K562 (cell line): ENCODE results near the gene COL4A1. TPM values are rescaled to one million over a fixed set of nuclear protein-coding genes. Genes with fewer than 3 reads are reported as not detected.

ENCODE experiments used
- ATAC-seq: fragments of 200-7000 bp; cut with Tn5 transposase; 3 replicates; pipeline ENCODE4 v1.9.1; 2020; ENCODE audit warnings: moderate library complexity
- BruUV-seq: library from RNA; stranded (reverse); fragments of 400-500 nt; replicated peaks from 2 replicates; lab custom pipeline; 2021; lab: Mats Ljungman, UMichigan
- CTCF ChIA-PET: fragments of 300-600 bp; formaldehyde crosslinking; extraction: SDS; loops from one replicate; lab custom pipeline; 2021; ENCODE audit warnings: low intra/inter-chr PET ratio; lab: Yijun Ruan, JAX
- POLR2A ChIA-PET: fragments of 300-600, 350-650 bp; sonication (Branson Sonifier 250); formaldehyde crosslinking; extraction: SDS; loops from one replicate; lab custom pipeline; 2021; ENCODE audit warnings: antibody characterized with exemption, inconsistent platforms; lab: Yijun Ruan, JAX
- DNase-seq, 4 experiments: peaks; one replicate each; pipeline versions ENCODE4 v3.0.0 to v3.0.0-alpha.2; 2011 to 2018; ENCODE audit warnings: low spot score in 3 of 4, mixed read lengths in 3 of 4; ENCODE audit errors: extremely low read depth in 1 of 4
- FAIRE-seq: peaks from 2 replicates; lab custom pipeline; 2011; peaks lifted over from hg19 to GRCh38; lab: Jason Lieb, UNC
- H2AFZ ChIP-seq: 2 replicates; pipeline ENCODE4 v1.6.0; 2011; ENCODE audit warnings: low read depth, low read length, control low read depth, inconsistent platforms
- H3K27ac ChIP-seq: fragments of 200-600 bp; 3 replicates; pipeline ENCODE4 v1.8.0; 2011; ENCODE audit warnings: low read depth, mild to moderate bottlenecking, control low read depth, inconsistent platforms, low read length, moderate library complexity, mixed read lengths; ENCODE audit errors: extremely low read depth
- H3K27me3 ChIP-seq, 2 experiments: fragments of 300-600 bp in 1 of 2; 2 replicates in 1 of 2; 3 replicates in 1 of 2; pipeline versions ENCODE4 v1.6.0 to v1.8.0; 2011; ENCODE audit warnings: inconsistent platforms in 2 of 2, low read length in 2 of 2, mild to moderate bottlenecking in 1 of 2, mixed read lengths in 1 of 2, moderate library complexity in 1 of 2; ENCODE audit not compliant: control insufficient read depth in 2 of 2, insufficient read depth in 2 of 2
- H3K36me3 ChIP-seq: fragments of 300-600 bp; 3 replicates; pipeline ENCODE4 v1.8.0; 2011; ENCODE audit warnings: mild to moderate bottlenecking, low read length, inconsistent platforms; ENCODE audit not compliant: control insufficient read depth, insufficient read depth
- H3K4me1 ChIP-seq, 2 experiments: fragments of 200-600 bp in 1 of 2; replicated peaks in 1 of 2; 2 replicates in 1 of 2; 3 replicates in 1 of 2; pipeline versions ENCODE4 v1.5.1 to v1.8.0; 2011; ENCODE audit warnings: inconsistent platforms in 2 of 2, low read length in 2 of 2, mild to moderate bottlenecking in 1 of 2, mixed read lengths in 1 of 2, moderate library complexity in 1 of 2; ENCODE audit not compliant: control insufficient read depth in 2 of 2, insufficient read depth in 2 of 2
- H3K4me2 ChIP-seq: 2 replicates; pipeline ENCODE4 v1.6.1; 2011; ENCODE audit warnings: low read length, control low read depth, inconsistent platforms, mixed read lengths; ENCODE audit not compliant: insufficient read depth
- H3K4me3 ChIP-seq: fragments of 200-600 bp; sonication (generic), shearing (Covaris generic); 2 replicates; pipeline ENCODE4 v1.5.1; 2016; ENCODE audit warnings: control low read depth, inconsistent platforms
- H3K79me2 ChIP-seq: fragments of 200-600 bp; 3 replicates; pipeline ENCODE4 v1.8.0; 2011; ENCODE audit warnings: low read length, inconsistent platforms; ENCODE audit not compliant: control insufficient read depth, insufficient read depth
- H3K9ac ChIP-seq, 2 experiments: 2 replicates each; pipeline versions ENCODE4 v1.6.0 to v1.6.1; 2011; ENCODE audit warnings: low read depth in 2 of 2, low read length in 2 of 2, control low read depth in 1 of 2, inconsistent platforms in 1 of 2, mild to moderate bottlenecking in 1 of 2, mixed read lengths in 1 of 2; ENCODE audit not compliant: insufficient read depth in 1 of 2
- H3K9me1 ChIP-seq: one replicate; pipeline ENCODE4 v1.6.0; 2011; ENCODE audit warnings: inconsistent platforms, mild to moderate bottlenecking, low read length, moderate library complexity; ENCODE audit not compliant: control insufficient read depth, insufficient read depth
- H3K9me3 ChIP-seq: replicated peaks from 2 replicates; pipeline ENCODE4 v1.5.1; 2011; ENCODE audit warnings: low read depth, low read length, inconsistent platforms; ENCODE audit not compliant: control insufficient read depth, insufficient read depth
- H4K20me1 ChIP-seq: replicated peaks from 2 replicates; pipeline ENCODE4 v1.6.1; 2011; ENCODE audit warnings: low read length, inconsistent platforms, mixed read lengths; ENCODE audit not compliant: control insufficient read depth, insufficient read depth
- CBX8 ChIP-seq: fragments of 200-600 bp; sonication (generic); IDR thresholded peaks from 2 replicates; pipeline ENCODE4 v1.6.1; 2012; ENCODE audit warnings: borderline replicate concordance, mixed run types, low read depth, mild to moderate bottlenecking, moderate library complexity, mixed read lengths, low read length, control low read depth, inconsistent platforms; ENCODE audit not compliant: poor library complexity, severe bottlenecking; ENCODE audit errors: extremely low read depth
- FOS ChIP-seq: IDR thresholded peaks from 3 replicates; pipeline ENCODE4 v1.6.1; 2011; ENCODE audit not compliant: insufficient read length; ENCODE audit errors: extremely low read depth
- MITF ChIP-seq: IDR thresholded peaks from 2 replicates; pipeline ENCODE4 v1.6.1; 2014; ENCODE audit warnings: antibody characterized with exemption
- NFRKB ChIP-seq: fragments of 450-650 bp; IDR thresholded peaks from 2 replicates; pipeline ENCODE4 v1.6.1; 2016; ENCODE audit warnings: low read depth
- POLR2B ChIP-seq: fragments of 450-650 bp; IDR thresholded peaks from 2 replicates; pipeline ENCODE4 v1.6.1; 2018; ENCODE audit warnings: low read depth; ENCODE audit not compliant: partially characterized antibody
- PRPF4 ChIP-seq: fragments of 200-400 bp; formaldehyde crosslinking; IDR thresholded peaks from one replicate; pipeline ENCODE4 v1.6.1; 2017; ENCODE audit warnings: low read length, low read depth, mild to moderate bottlenecking; ENCODE audit not compliant: insufficient read depth, poor library complexity, severe bottlenecking
- RNF219 ChIP-seq: fragments of 250-450 bp; sonication (Bioruptor Pico); IDR thresholded peaks from 2 replicates; pipeline ENCODE4 v1.5.0; 2022; ENCODE audit warnings: mild to moderate bottlenecking
- SUPT5H ChIP-seq: fragments of 450-650 bp; IDR thresholded peaks from 2 replicates; pipeline ENCODE4 v1.6.1; 2016
- ZBTB1 ChIP-seq: sonication (generic); formaldehyde crosslinking; IDR thresholded peaks from 2 replicates; pipeline ENCODE4 v1.8.1; 2023; ENCODE audit warnings: missing genetic modification reagents, low read depth, mild to moderate bottlenecking, borderline replicate concordance
- ZNF121 ChIP-seq: sonication (generic); formaldehyde crosslinking; conservative IDR thresholded peaks from 2 replicates; pipeline ENCODE4 v1.8.0; 2022; ENCODE audit warnings: missing genetic modification reagents
- ZNF586 ChIP-seq: fragments of 450-650 bp; formaldehyde crosslinking; conservative IDR thresholded peaks from 2 replicates; pipeline ENCODE4 v1.4.0; 2020; ENCODE audit warnings: mild to moderate bottlenecking, moderate library complexity
- WGBS: fragments of 100-300 bp; shearing (Covaris generic); methylation state at CpG from one replicate; pipeline ENCODE4 v1.1.6; 2016; ENCODE audit warnings: low coverage, mixed read lengths; ENCODE audit not compliant: insufficient coverage; ENCODE audit errors: missing lambda C conversion rate; 5-methylcytosine and 5-hydroxymethylcytosine counted together
- in situ Hi-C: fragments of 300-500 bp; cut with MboI; formaldehyde crosslinking; loops from 4 replicates; pipeline ENCODE4 v1.15.0; 2018; ENCODE audit warnings: inconsistent platforms, mixed read lengths
- intact Hi-C: fragments of 100-400 bp; cut with micrococcal nuclease; formaldehyde crosslinking; loops from 2 replicates; pipeline ENCODE4 v1.14.2; 2022
- polyA plus RNA-seq, 8 experiments: library from polyadenylated mRNA; depleted of rRNA in 4 of 8; stranded (reverse) in 5 of 8; unstranded in 3 of 8; fragments of >200 nt; fragmentation: Nextera tagmentation in 2 of 8; fragmentation: Illumina TruSeq in 1 of 8; extraction: Ambion mirVana in 2 of 8; extraction: Trizol in 1 of 8; gene quantifications; 2 replicates each; pipeline versions ENCODE4 v1.2.1 to v1.2.3, GENCODE V29; 2011 to 2014; ENCODE audit warnings: inconsistent platforms in 1 of 8, missing spikeins in 1 of 8
- total RNA-seq, 7 experiments: library from RNA; depleted of rRNA in 6 of 7; stranded (reverse); fragments of >200 nt in 6 of 7; fragmentation: Illumina TruSeq in 2 of 7; extraction: Trizol in 2 of 7; gene quantifications; 2 replicates each; pipeline versions ENCODE4 v1.2.1 to v1.2.3, GENCODE V29; 2011 to 2021; ENCODE audit warnings: low replicate concordance in 1 of 7

COL4A1 gene
- total and polyA plus RNA-seq, 9 of the 15 experiments (the other 6 are each of a cell fraction or from before 2014, with no cell fraction given), result 0.35 TPM; not detected in 8

- FAIRE-seq, result no peak
- Histone ChIP-seq H3K4me1 (peaks cover 0 to 6% of the 10 kb centered on the region in 2 experiments; a peak in 1 of 5 replicates), H4K20me1 (no peaks in the 10 kb centered on the region), H3K9me3 (no peaks in the 10 kb centered on the region), H3K79me2 (no peaks in the 10 kb centered on the region), H3K9ac (no peak overlapping the region), H3K4me2 (no peak overlapping the region), H3K27me3 (peaks cover 0 to 10% of the 10 kb centered on the region in 2 experiments; a peak in 4 of 5 replicates), H2AFZ (no peak overlapping the region), H3K36me3 (no peaks in the 10 kb centered on the region), H3K9me1 (no peaks in the 10 kb centered on the region), H3K4me3 (no peak overlapping the region), H3K27ac (no peak overlapping the region)
- intact Hi-C loops, result loop anchor here (10.0 kb wide), 1 partner anchor 970 kb away; no protein-coding TSS in a partner anchor
- no peak for TF ChIP-seq PRPF4
- no peak for TF ChIP-seq NFRKB
- no peak for TF ChIP-seq CBX8
- no peak for TF ChIP-seq MITF
- TF ChIP-seq POLR2B, result no peak
- no peak for TF ChIP-seq ZBTB1 (CRISPR knock-in tag)
- no peak for TF ChIP-seq ZNF121 (CRISPR knock-in tag)
- no peak for TF ChIP-seq ZNF586 (CRISPR knock-in tag)
- no peak for TF ChIP-seq SUPT5H
- TF ChIP-seq RNF219 (CRISPR knock-in tag), result no peak
- no peak for TF ChIP-seq FOS
- no peak for ATAC-seq
- CTCF ChIA-PET, result no interaction called here
- no TSS peak for BruUV-seq
- in situ Hi-C loops, result loop anchor here (25.0 kb wide), 1 partner anchor 1152 kb away; no protein-coding TSS in a partner anchor
- WGBS, result 0% methylated on average over 2 of the region's 2 CpGs
- POLR2A ChIA-PET, result no interaction called here
- DNase-seq, result no peak
Observed at GRCh38 chr13:110114316-110114715, 192.6 kb downstream of the COL4A1 start.
